ENCODE data around the gene LRMDA.

Gene LRMDA

GRCh38 chr10:75431180-75432111 lies at the start of gene LRMDA:
Gene LRMDA, plus strand, starts transcription at chr10:75431624.
- no peak for DNase-seq (ENCODE audit: low read depth)

- DNase-seq (ENCODE audit: low read depth), result no peak
These were observed 45.3 kb upstream of the LRMDA start for GRCh38 chr10:75386128-75386527.

GRCh38 chr10:75388082-75388481 lies 43.3 kb upstream of the LRMDA start:
- no peak for DNase-seq (ENCODE audit: low read depth)

- DNase-seq (ENCODE audit: low read depth), result no peak
These were observed 41.2 kb upstream of the LRMDA start for GRCh38 chr10:75390178-75390577.

GRCh38 chr10:75392271-75392670 lies 39.2 kb upstream of the LRMDA start:
- DNase-seq (ENCODE audit: low read depth), result no peak

- no peak for DNase-seq (ENCODE audit: low read depth)
These were observed 38.7 kb upstream of the LRMDA start for GRCh38 chr10:75392744-75393143.

- DNase-seq (ENCODE audit: low read depth), result no peak
These were observed 37.2 kb upstream of the LRMDA start for GRCh38 chr10:75394221-75394620.

GRCh38 chr10:75395066-75395931 lies 36.1 kb upstream of the LRMDA start:
- DNase-seq (ENCODE audit: low read depth), result no peak

GRCh38 chr10:75395932-75396630 lies 35.3 kb upstream of the LRMDA start:
- no peak for DNase-seq (ENCODE audit: low read depth)

- no peak for DNase-seq (ENCODE audit: low read depth)
These were observed 34.6 kb upstream of the LRMDA start for GRCh38 chr10:75396631-75397495.

GRCh38 chr10:75397496-75398199 lies 33.8 kb upstream of the LRMDA start:
- DNase-seq (ENCODE audit: low read depth), result no peak

- no peak for DNase-seq (ENCODE audit: low read depth)
These were observed 33.2 kb upstream of the LRMDA start for GRCh38 chr10:75398200-75398691.

GRCh38 chr10:75398692-75399460 lies 32.5 kb upstream of the LRMDA start:
- no peak for DNase-seq (ENCODE audit: low read depth)

GRCh38 chr10:75399461-75400162 lies 31.8 kb upstream of the LRMDA start:
- no peak for DNase-seq (ENCODE audit: low read depth)

- no peak for DNase-seq (ENCODE audit: low read depth)
These were observed 31.2 kb upstream of the LRMDA start for GRCh38 chr10:75400163-75400770.

GRCh38 chr10:75400771-75401568 lies 30.5 kb upstream of the LRMDA start:
- no peak for DNase-seq (ENCODE audit: low read depth)

GRCh38 chr10:75401569-75402485 lies 29.6 kb upstream of the LRMDA start, which contains the start of gene ZNF503:
Gene ZNF503, minus strand, starts transcription at chr10:75401764. Its CDS starts 345 bp downstream, at chr10:75401419.
- peak; percentile 31 for DNase-seq (ENCODE audit: low read depth)

Data from activated T-cell treated with anti-CD3 and anti-CD28 coated beads for 24 hours (primary cell).